Gastroesophageal sphincter (tissue), 3 donors: ENCODE data around the gene PDE10A.

Experiments
- EP300 ChIP-seq: sonication (generic); formaldehyde crosslinking; IDR thresholded peaks from one replicate; pipeline ENCODE4 v1.6.1; 2017; ENCODE audit warnings: antibody characterized with exemption, mild to moderate bottlenecking
- TF ChIP-seq, protein P1 (sequence below), 4 experiments: fragments of 200-600 bp in 2 of 4; fragments of 450-650 bp in 2 of 4; sonication (generic) in 1 of 4; IDR thresholded peaks; one replicate each; pipeline ENCODE4 v1.5.1; 2017 to 2019; ENCODE audit warnings: antibody characterized with exemption in 4 of 4, mild to moderate bottlenecking in 2 of 4, moderate library complexity in 2 of 4

DNA sequence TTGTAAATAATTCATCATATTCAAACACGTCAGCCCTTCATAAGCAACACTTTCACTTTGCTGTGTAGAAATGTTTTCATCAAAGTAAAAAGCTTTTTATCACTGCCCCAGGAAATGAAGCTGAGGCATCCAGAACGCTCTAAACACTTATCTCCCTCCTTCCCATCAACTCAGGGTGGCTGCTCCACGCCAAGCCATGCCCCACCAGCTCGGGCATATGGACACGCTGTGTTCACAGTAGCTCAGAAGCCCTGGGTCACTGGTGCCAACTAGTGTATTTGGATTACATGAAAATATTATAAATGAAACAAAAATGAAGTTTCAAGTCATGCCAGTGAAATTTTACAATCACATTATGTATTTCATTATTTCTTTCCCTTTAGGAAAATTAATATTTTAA, 10.3 kb downstream of the PDE10A start:
- TF ChIP-seq, protein P1, sequence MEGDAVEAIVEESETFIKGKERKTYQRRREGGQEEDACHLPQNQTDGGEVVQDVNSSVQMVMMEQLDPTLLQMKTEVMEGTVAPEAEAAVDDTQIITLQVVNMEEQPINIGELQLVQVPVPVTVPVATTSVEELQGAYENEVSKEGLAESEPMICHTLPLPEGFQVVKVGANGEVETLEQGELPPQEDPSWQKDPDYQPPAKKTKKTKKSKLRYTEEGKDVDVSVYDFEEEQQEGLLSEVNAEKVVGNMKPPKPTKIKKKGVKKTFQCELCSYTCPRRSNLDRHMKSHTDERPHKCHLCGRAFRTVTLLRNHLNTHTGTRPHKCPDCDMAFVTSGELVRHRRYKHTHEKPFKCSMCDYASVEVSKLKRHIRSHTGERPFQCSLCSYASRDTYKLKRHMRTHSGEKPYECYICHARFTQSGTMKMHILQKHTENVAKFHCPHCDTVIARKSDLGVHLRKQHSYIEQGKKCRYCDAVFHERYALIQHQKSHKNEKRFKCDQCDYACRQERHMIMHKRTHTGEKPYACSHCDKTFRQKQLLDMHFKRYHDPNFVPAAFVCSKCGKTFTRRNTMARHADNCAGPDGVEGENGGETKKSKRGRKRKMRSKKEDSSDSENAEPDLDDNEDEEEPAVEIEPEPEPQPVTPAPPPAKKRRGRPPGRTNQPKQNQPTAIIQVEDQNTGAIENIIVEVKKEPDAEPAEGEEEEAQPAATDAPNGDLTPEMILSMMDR (IDR thresholded peaks at IDR 0.05), result no peak
- no peak for TF ChIP-seq EP300
